ENCODE measurements around the gene LAMA3. TPM values are rescaled to one million over a fixed set of nuclear protein-coding genes. Genes with fewer than 3 reads are reported as not detected.
"Not testable (repeated sequence)": the region's sequence is repeated elsewhere in the genome, so short reads cannot be mapped to it uniquely, and the experiment has no call there.

The LAMA3 gene
- total RNA-seq, 1 donor, result 2.4 TPM

DNA sequence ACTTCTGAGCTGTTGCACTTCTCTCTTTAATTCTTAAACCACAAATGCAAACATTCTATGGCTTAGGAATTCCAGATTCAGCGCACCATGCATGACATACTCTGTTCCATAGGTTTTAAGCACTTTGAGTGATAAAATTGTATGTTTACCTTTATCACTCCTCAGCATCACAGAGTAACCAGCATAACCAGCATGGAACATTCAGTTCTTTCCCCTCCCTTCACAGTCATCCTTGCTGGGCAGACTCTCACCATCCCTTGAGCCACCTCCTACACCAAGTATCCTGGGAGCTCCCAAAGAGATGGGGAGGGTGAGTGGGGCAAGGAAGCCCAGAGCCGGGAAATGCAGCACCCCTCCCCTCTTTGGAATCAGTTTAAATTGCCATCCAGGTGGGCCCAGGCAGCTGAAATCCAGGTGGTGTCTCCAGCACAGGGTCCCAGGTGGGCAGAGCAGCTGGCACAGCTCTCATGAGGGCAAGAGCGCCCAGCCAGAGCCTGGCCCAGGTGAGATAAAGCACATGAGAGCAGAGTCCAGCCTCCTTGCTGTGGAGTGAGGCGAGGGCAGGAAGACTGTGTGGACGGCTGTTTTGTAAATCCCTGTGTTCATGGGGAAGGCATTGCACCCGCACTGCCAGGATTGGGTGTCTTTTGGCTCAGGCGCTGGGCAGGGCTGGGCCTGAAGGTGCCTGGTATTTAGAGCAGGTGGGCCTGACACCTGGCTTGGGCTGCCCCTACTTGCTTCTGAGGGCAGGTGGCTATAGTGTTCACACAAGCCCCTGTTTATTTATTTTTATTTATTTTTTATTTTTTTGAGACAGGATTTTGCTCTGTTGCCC, 36.8 kb downstream of the LAMA3 start:
- no peak for DNase-seq (ENCODE audit: low read depth in 2 of 3, low spot score in 2 of 3)

DNA sequence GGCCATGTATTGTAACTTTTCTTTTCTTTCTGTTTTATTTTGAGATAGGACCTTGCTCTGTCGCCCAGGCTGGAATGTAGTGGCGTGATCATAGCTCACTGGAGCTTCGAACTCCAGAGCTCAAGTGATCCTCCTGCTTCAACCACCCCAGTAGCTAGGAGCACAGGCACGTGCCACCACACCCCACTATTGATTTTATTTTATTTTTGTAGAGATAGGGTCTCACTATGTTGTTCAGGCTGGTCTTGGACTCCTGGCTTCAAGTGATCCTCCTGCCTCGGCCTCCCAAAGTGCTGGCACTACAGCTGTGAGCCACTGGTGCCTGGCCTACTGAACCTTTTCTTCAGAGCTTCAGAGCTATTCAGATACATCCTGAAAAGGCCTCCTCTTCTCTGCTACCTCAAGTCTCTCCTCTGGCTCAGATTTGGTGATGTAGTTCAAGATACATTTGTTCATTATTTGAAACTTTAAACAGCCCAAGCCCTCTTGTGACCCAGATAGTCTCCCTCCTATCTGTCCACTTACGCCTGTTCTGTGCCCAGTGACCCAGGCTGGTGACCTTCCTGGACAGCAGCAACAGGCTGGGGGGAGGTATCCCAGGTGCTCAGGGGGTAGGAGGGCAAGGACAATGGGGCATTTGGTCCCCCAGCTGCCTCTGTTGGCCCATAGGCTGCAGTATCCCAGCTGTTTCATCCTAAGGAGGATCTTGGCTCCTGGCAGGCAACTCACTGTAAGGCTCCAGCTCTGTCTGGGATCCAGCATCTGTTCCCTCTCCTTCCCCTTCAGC, 38.6 kb downstream of the LAMA3 start:
- DNase-seq (ENCODE audit: low read depth in 2 of 3, low spot score in 2 of 3), result no peak

DNA sequence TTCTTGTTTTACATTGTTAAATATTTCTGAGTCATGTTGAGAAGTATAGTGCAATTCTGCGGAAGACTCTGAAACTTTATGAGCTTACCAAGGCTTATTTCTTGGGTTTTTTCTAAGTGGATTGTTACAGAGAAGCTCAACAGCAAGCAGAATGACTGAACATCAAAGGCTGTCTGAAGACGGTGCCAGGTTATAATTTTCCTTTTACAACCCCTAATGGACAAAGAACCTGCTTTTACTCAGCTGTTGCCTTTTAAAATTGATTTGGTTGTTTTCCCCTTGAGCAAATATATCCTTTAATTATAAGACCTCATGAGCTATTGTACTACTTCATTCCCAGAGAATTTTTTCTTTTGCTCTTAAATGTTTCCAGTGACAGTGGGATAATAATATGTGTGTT, 41.6 kb downstream of the LAMA3 start:
- no peak for DNase-seq (ENCODE audit: low read depth in 2 of 3, low spot score in 2 of 3)

DNA sequence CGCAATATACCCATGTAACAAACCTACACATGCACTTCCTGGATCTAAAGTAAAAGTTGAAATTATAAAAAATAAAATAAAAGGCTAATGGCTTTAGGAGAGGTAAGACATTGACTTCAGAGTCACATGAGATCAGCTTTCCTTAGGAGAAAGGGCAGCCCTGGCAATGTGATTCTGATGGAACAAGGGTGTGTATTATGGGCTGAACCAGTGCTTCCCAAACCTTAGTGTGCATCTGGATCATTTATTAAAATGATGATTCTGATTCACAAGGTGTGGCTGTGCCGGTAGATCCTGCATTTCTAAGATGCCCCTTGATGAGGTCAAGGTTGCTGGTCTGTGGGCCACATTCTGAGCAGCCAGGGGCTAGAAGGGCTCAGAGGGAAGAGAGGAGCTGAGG, 42.6 kb downstream of the LAMA3 start:
- no peak for DNase-seq (ENCODE audit: low read depth in 2 of 3, low spot score in 2 of 3)

DNA sequence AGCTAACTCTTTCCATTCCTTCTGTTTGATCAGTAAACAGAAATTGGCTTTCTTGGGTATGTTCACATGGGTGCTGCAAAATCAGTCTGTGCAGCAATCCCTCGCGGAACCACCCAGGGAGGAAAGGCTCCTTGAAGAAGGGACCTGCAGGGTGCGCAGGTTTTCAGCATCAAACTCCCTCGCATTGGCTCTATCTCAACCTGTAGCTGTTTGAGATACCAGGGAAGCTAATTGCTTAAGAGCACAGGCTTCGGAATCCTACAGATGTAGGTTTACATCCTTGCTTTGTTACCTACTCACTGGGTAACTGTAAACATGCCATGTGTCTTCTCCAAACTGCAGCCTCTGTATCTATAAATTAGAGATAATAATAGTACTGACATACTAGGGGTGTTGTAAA, 43.2 kb downstream of the LAMA3 start:
- DNase-seq (ENCODE audit: low read depth in 2 of 3, low spot score in 2 of 3), result no peak

DNA sequence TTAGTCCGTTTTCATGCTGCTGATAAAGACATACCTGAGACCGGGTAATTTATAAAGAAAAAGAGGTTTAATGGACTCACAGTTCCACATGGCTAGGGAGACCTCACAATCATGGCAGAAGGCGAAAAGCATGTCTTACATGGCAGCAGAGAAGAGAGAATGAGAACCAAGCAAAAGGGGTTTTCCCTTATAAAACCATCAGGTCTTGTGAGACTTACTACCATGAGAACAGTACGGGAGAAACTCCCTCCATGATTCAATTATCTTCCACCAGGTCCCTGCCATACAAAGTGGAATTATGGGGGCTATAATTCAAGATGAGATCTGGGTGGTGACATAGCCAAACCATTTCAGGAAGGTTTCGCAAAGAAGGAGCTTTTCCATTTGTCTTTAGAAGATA, 44.0 kb downstream of the LAMA3 start:
- DNase-seq (ENCODE audit: low read depth in 2 of 3, low spot score in 2 of 3), result not testable (repeated sequence)

DNA sequence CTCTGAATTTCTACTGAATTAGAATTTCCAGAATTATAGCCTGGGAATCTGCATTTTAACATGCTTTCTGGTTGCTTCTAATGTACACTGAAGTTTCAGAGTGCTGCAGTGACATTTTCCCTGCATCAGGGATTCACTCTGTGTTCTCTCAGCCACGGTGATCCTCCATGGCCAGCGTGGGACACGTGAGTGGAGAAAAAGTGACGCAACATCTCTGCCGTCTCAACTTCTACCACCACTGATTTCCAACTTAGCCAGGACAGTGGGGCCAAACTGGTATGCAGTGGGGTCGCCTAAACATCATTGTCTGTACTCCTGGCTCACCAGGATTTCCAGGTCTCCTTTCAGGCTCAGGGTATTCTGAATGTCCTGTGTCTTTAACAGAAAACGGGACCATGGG, 44.6 kb downstream of the LAMA3 start:
- no peak for DNase-seq (ENCODE audit: low read depth in 2 of 3, low spot score in 2 of 3)

DNA sequence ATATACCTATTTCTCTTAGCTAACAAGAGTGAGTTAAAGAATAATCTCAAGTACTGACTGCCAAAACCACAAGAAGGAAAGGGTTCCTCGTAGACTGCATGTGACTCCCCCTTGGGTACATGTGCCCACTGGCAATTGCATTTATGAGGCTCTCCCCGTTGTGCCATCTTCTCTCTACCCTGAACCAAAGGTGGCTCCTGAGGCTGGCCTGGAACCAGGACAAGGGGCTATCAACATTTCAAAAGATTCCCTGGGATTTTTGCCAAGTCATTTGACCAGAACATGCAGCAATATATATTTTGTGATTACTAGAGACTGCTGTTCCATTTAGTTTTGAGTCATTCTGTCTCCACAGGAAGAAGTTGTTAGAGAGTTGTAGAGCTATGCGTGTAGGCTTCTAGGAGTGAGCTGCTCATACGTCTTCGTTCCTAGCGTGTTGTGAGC, 45.8 kb downstream of the LAMA3 start:
- peak in 2 of 3 donors; percentile 14 to 50 for DNase-seq (ENCODE audit: low read depth in 2 of 3, low spot score in 2 of 3)

DNA sequence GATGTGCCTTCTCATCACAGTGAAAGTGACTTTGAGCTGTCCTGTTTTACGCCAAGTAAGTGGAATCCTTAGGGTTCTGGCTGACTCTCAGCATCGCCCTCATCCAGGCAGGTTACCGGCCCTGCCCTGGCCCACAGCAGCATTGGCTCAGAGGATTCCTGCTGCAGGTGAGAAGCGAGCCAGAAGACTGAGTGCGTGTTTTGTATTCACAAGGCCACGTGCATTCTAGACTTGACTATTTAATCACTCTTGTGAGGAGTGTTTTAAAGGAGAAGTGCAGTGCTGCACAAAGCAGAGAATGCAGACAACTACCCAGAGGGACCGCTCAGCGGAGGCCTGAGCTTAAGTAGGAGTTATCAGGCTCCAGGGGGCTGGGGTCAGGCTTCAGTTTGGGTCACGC, 48.3 kb downstream of the LAMA3 start:
- no peak for DNase-seq (ENCODE audit: low read depth in 2 of 3, low spot score in 2 of 3)

DNA sequence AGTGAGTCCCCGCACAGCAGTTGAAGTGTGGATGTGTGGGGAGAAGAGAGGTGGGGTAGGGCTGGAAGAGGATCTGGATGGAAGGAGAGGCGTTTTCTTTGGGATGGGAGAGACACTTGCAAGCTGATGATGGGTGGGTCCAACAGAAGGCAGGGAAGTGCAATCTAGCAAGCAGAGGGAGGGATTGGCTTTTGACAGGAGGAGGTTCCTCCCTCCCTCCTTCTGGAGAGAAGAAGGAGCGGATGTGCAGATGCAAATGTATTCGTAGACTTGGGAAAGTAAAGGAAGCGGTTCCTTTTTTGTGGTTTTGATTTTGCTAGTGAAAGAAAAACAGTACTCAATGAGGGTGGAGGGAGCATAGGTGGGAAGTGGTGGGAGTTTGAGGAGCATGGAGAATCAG, 48.9 kb downstream of the LAMA3 start:
- no peak for DNase-seq (ENCODE audit: low read depth in 2 of 3, low spot score in 2 of 3)

DNA sequence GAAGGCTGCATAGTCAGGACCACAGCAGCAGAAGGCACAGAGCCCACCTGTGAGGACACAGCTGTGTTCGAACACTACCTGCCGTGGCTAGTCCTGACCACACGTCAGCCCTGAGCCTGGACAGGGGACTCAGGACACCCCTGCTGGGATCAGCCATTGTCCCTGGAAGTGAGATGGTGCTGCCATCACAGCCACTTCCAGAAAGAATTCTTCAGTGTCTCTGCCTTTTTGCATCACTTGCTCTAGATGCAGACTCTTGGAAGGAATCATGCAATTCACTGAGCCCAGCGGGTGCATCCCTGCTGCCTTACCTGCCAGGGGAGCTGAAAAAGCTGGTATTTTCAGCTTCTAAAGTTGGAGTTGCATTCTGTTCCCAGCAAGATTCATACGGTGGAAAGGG, 49.3 kb downstream of the LAMA3 start:
- no peak for DNase-seq (ENCODE audit: low read depth in 2 of 3, low spot score in 2 of 3)

DNA sequence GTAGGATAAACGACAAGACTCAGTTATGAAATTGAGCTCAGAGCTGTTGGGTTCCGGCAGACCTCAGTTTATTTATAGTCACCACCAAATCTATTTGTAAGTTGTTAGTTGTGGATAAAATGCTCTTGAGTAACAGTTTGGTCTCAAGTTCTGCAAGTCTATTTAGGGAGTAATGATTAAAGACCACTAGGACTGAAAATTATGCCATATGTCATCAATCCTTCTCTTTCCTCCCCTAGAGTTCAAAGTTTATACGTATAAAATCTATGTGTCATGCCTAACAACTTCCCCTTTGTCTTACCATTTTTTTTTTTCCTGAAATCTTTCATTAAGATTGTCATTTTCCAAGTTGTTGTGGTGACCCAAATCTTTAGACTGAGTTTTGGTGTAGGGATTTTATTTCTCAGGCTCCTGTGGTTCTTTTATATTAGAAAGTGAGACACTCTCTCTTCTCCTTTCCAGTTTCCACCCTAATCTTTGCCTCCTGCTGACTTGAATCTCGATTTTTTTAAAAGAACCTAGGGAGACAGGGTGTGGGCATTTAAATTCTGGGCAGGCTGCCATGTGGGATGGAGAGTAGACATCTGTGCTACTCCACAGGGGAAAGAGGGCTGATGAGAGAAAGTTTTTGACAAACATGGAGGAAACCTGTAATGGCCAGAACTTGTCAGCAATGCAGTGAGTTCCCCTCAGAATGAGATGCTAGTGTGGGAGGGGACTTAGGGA, 51.0 kb downstream of the LAMA3 start:
- DNase-seq (ENCODE audit: low read depth in 2 of 3, low spot score in 2 of 3), result peak in 1 of 3 donors; percentile 26

DNA sequence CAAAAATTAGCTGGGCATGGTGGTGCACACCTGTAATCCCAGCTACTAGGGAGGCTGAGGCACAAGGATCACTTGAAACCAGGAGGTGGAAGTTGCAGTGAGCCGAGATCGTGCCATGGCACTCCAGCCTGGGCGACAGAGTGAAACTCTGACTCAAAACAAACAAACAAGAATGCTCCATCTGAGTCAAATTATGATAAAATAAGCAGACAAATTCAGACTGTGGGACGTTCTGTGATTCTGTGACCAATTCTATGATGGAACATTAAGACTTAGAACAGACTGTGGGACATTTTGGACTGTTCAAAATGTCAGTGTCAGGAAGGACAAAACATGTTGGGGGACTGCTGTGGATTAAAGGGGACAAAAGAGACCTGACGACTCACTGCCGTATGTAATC, 52.7 kb downstream of the LAMA3 start:
- not testable (repeated sequence) for DNase-seq (ENCODE audit: low read depth in 2 of 3, low spot score in 2 of 3)

DNA sequence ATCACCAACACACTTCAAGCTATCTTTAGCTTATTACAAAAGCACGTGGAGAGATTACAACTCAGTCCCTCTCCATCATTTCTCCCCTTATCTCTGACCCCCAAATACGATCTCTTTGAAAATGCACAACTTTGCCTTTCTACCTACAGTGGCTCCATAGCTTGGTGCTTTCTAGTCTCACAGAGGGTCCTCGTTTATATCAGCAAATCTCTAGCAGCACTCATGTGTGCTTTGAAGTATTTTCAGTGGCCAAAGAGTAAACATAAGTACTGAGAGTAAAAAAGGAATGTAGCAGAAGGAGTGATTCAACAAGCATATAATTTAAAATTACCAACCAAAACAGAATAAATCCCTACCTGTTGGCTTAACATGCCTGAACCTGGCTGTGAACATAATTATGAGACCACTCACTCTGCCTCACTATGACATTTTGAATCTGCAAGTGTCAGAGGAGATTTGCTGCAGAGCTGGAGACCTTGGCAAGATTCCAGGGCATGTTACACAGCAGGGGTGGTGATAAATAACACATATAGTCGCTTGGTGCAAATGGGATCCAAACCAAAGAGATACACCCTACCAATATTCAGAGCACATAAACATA, 54.6 kb downstream of the LAMA3 start:
- no peak for DNase-seq (ENCODE audit: low read depth in 2 of 3, low spot score in 2 of 3)

DNA sequence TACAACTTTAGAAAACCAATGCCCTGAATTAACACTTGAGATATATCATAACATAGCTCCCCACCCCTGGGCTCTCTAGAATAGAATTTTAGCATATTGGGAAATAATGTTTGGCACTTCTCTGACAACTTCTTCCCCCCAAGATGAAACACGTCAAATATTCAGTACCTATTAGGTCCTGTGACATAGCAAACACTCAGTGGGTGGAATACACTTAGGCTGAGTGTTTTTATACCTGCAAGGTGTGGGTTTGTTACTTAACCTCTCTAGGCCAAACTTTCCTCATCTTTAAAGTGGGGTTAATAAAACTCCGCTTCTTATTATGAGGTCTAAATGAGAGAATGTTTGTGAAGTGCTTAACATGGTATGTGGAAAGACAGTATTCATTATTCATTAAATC, 56.1 kb downstream of the LAMA3 start:
- DNase-seq (ENCODE audit: low read depth in 2 of 3, low spot score in 2 of 3), result no peak

DNA sequence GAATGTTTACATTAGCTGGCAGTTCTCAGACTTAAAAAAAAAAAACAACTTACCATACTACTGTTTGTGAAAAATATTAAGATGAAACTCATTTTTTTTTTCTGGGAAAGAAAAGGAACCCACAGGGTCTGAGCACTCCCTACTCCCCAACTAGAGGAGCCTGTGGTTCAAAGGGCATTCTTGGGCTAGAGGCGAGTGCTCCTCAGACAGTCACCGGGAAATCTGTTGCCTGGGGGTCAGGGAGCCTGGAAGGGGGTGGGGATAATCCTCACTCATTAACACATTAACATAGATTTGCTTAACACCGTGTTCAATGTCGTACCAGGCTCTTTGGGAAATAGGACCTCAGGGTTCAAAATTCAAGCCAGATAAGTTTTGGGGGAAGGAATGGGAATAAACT, 57.6 kb downstream of the LAMA3 start:
- no peak for DNase-seq (ENCODE audit: low read depth in 2 of 3, low spot score in 2 of 3)

DNA sequence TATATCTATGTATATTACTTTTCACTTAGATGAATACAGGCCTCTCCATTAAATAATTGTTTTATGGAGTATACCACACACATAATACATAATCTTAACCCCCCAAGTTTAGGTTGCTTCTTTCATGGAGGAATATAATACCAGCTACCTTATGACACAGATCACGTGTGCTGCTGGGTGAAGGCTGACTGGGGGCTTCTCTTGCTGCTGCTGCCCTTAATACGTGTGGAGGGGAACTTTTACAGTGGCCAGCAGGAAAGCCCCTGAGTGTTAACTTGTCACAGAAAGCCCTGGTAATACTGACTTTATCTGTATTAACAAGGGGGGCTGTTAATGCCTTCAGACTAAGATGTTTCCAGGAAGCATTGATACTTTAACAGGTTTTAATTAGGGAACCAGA, 63.1 kb downstream of the LAMA3 start:
- DNase-seq (ENCODE audit: low read depth in 2 of 3, low spot score in 2 of 3), result no peak

DNA sequence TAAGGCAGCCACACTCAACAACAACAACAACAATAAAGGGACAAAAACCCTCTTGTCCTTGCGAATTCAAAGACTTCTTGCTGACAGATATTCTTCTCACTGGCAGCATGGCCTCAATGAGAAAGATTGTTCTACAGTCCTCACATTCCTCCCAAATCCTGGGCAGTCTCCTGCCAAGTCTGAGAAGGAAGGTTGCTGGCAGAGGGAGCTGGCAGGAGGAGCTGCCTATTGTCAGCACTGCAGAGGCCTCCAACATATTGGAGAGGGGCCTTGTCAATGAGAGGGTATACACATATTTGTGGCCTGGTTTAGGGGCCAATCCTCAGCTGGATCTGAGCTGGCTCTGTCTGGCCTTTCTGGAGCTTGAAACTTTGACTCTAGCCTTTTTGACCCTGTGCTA, 63.5 kb downstream of the LAMA3 start:
- DNase-seq (ENCODE audit: low read depth in 2 of 3, low spot score in 2 of 3), result no peak

DNA sequence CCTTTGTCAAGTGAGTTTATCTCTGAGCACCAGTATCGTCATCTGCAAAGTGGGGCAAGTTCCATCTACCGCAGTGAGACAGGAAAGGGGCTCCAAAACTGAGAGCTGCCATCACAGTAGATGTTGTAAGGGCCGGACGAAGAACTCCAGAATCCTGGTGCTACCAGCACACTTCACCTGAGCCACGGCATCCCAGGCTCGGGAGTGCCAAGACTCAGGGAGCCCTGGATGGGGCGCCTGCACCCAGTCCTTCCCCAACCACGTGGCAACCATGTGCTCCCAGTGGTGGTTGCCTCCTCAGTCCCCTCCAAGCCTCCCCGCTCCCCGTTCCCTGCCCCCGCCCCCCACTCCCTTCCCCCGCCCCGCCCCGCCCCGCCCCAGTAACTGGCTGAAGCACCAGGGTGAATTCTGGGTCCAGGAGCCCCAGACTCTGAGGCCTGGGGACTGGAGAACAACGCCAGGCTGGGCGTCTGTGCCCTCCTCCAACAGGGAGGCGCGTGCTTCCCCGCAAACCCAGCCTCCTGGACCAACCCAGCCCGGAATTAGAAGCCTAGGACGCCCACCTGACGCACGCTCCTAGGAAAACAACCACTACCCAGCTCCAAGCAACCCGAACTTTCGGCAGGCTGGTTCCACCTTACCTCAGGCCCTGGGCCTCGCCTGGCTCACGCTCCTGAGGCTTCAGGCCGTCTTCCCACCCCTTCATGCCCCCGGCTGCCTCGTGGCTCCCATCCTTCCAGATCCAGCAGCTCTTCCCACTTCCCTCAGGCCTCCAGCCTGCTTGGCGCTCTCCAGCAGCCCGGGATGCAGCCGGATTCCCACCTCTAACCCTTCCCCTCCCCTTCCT, 67.6 kb downstream of the LAMA3 start:
- DNase-seq (ENCODE audit: low read depth in 2 of 3, low spot score in 2 of 3), result no peak

DNA sequence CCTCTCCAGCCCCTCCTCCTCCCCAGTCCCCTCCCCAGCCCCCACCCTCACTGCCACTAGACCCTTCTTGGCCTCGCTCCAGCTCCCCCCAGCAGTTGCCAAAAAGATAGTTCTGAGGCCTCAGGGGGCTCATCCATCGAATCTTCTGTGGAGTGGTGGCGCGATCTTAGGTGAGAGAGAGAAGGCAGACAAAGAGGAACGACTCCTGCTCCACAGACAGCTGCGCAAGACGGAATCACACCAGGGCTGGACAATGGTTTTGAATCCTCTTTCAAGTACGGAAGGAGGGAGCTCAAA, 68.1 kb downstream of the LAMA3 start:
- no peak for DNase-seq (ENCODE audit: low read depth in 2 of 3, low spot score in 2 of 3)
